Superior temporal gyrus (tissue), 1 donor: ENCODE results near the gene OR2AG1.
"Not testable (repeated sequence)": the region's sequence is repeated elsewhere in the genome, so short reads cannot be mapped to it uniquely, and the experiment has no call there.

Source experiments
- DNase-seq: peaks from one replicate; pipeline ENCODE4 v3.0.0-alpha.2; 2016; ENCODE audit errors: extremely low spot score

The OR2AG1 gene

DNA sequence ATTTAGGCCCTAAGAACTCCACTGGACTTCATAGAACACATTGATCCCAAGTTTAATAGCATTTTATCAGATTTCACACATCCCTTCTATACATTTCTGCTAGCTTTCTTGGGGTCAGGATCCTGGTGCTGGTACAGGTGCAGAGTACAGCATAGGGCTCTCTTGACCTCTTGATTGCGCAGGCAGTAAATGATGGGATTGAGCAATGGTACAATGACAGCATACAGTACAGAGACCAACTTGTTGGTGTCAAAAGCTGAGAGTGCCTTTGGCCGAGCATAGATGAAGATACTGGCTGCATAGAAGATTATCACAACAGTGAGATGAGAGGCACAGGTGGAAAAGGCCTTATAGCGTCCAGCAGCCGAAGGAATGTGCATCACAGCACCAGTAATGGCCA, 11.8 kb downstream of the OR2AG1 start:
- DNase-seq: no peak

DNA sequence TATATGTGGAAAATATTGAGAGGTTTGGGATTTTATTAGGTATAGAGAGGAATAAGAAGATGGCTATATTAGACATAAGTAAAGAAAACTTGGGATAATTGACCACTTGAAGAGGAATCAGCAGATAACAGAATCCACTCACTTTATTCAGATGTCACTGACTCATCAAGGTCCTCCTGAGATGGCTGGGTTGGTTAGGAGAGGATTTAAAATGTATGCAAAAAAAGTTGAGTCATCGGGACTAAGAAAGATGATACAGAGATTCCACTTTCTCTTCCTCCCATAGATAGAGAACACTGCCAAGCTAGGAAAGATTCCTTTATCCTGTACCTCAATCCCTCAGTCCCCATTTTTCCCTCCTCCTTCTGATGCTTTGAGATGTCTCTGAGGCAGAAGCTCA, 16.6 kb downstream of the OR2AG1 start, which contains the start of gene OR6A2:
Gene OR6A2 (minus strand): TSS at position 288 of the 400 bp plus-strand sequence. CDS start 3,981 bp downstream, outside the sequence.
- no peak for DNase-seq

- not testable (repeated sequence) for DNase-seq
Measured at GRCh38 chr11:6801075-6801474, 18.3 kb downstream of the OR2AG1 start.

DNA sequence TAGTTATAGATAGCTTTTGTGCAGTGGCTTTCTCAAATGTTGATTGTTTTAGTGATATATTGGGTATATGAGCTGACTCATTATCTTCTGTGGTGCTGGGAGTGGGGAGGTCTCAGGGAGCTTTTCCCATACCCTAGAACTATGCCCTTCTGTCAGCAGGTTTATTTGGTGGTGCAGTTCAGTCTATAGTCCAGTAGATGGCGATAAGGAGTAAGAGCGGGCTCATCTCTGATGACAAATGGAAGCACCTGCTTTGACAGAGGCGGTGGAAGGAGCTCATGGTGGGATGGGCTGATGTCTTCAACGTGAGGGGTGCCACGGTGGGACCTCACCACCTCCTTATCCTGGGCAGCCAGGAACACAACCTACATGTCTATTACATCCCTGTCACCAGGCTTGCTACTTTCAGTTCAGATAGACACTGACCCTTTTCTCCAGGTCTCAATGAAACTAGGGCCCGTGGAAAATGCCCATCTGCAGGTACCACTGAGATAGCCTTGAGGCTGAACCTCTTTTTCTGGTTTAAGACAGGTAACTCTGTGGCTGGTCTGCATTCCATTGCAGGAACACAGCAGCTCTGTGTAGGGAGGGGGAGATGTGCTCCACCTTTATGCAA, 29.7 kb downstream of the OR2AG1 start:
- peak; percentile 48 for DNase-seq

DNA sequence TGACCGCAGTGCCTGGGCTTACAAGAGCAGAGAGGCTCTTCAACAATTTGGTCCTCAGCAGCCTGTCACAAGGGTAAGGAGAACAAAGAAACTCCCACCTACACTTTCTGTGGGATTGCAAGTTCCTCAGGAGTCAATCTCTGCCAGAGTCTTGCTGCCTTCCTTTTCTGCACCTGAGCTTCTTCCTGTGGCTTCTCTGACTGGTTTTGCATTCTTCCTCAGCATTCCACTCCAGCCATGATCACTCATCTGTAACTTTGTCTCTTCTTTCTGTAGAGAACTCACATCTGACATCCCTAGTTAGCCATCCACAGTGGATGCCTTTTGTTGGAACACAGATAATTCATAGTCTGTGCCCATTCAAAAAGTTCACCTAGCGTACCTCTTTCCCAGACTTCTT, 30.8 kb downstream of the OR2AG1 start:
- DNase-seq: no peak

DNA sequence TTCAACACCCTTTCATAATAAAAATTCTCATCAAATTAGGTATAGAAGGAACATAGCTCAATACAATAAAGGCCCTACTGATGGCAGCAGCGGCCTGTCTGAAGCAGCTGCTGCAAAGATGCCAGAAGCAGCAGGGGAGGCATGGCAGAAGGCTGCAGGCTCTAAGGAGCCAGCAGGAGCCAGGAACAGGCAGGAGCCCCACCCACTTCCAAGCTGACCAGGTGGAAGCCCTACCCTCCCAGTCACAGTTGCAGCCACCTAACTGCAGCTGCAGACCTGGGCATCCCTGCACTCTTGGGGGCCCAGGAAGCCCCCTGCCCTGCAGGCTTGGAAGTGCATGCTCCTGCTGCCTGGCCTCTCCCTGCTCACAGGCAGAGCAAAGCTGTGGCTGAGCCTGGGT, 34.9 kb downstream of the OR2AG1 start:
- DNase-seq: no peak

- DNase-seq: no peak
Measured at GRCh38 chr11:6818967-6819366, 36.1 kb downstream of the OR2AG1 start.

GRCh38 chr11:6824136-6824823, 41.5 kb downstream of the OR2AG1 start:
- DNase-seq: no peak

DNA sequence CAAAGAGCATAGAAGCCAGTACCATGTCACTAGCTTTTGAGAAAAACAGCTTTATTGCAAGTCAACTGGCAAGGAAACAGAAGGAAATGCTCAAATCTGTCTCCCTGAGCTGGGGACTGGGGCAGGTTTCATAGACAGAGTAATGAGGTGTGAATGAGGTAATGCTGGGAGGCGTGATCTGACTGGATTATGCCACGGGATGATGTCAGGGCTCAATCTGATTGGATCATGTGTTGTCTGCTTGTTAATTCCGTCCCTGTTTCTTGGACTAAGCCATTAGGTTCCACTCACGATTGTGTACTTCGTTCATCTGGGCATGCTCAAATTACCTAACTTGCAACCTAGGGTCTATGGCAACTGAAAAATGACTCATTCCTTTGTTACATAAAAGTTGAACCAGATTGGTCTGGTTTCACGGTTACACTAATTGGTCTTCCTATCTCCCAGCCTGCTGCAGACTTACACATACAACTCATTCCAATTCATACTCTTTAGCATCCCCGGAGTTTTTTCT, 42.5 kb downstream of the OR2AG1 start:
- DNase-seq: no peak

- DNase-seq: no peak
Measured at GRCh38 chr11:6828103-6828502, 45.3 kb downstream of the OR2AG1 start.

GRCh38 chr11:6833356-6833755, 50.5 kb downstream of the OR2AG1 start:
- DNase-seq: no peak

- DNase-seq: no peak
Measured at GRCh38 chr11:6834021-6834420, 51.2 kb downstream of the OR2AG1 start.
